LNCAP (cell line): Measurements from ENCODE around the gene IGFBP2.

Source experiments
- CTCF ChIP-seq: fragments of 450-650 bp; IDR thresholded peaks from 2 replicates; pipeline ENCODE4 v1.5.1; 2017; ENCODE audit warnings: mild to moderate bottlenecking

Gene IGFBP2

GRCh38 chr2:216657086-216657855 is 24.1 kb downstream of the IGFBP2 start:
- TF ChIP-seq CTCF = no peak

GRCh38 chr2:216657980-216658379 is 24.8 kb downstream of the IGFBP2 start:
- no peak for TF ChIP-seq CTCF

GRCh38 chr2:216658757-216659156 is 25.5 kb downstream of the IGFBP2 start:
- TF ChIP-seq CTCF = no peak

GRCh38 chr2:216659276-216659675 is 26.1 kb downstream of the IGFBP2 start:
- no peak for TF ChIP-seq CTCF

- TF ChIP-seq CTCF = no peak
These were observed 27.3 kb downstream of the IGFBP2 start for GRCh38 chr2:216660496-216660895.

GRCh38 chr2:216661051-216661450 is 27.8 kb downstream of the IGFBP2 start:
- TF ChIP-seq CTCF = no peak

- no peak for TF ChIP-seq CTCF
These were observed 28.6 kb downstream of the IGFBP2 start for GRCh38 chr2:216661639-216662375.
